22Rv1 (cell line): ENCODE measurements around the gene KRT84.

Source experiments
- CTCF ChIP-seq: fragments of 450-650 bp; IDR thresholded peaks from 2 replicates; pipeline ENCODE4 v1.5.1; 2017; ENCODE audit warnings: mild to moderate bottlenecking
- ZFX ChIP-seq: fragments of 450-650 bp; IDR thresholded peaks from 2 replicates; pipeline ENCODE4 v1.6.1; 2017; ENCODE audit warnings: antibody characterized with exemption, borderline replicate concordance

GRCh38 chr12:52405922-52406385 lies 20.5 kb upstream of the KRT84 start, which contains the start of gene KRT82:
- TF ChIP-seq CTCF (no peak), ZFX (no peak)
